Muscle of back (tissue), 11 donors: Measurements from ENCODE around the gene KLF15. TPM values are rescaled to one million over a fixed set of nuclear protein-coding genes. Genes with fewer than 3 reads are reported as not detected.

Source experiments
- DNase-seq, 3 donors: peaks; one replicate each; pipeline versions ENCODE4 v3.0.0 to v3.0.0-alpha.2; 2013
- polyA plus RNA-seq, 10 donors: library from polyadenylated mRNA; unstranded; fragments of 120-200 nt; gene quantifications; one replicate each; pipeline ENCODE4 v1.2.1, GENCODE V29; 2013; ENCODE audit not compliant: insufficient read length in 10 of 10

KLF15 gene
- polyA plus RNA-seq, 10 donors, result 0.66 to 2.1 (median 1.1) TPM

DNA sequence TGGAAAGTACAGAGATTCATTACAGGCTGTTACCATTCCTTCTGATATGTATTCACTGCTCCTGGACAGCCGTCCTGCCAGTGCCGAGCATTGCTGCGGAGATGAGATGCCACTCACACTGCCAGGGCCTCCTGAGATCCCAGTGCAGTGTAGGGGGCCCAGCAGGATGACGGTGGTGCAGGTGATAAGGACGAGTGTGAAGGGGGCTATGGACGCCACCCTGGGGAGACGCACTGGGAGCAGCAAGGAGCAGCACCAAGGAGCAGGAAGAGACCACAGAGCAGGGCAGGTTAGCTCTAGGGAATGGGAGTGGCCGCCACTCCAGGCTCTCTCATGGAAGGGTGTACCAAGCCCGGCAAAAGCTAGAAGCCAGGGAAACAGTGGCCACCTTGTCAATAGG is 4.0 kb upstream of the KLF15 start:
- no peak for DNase-seq

DNA sequence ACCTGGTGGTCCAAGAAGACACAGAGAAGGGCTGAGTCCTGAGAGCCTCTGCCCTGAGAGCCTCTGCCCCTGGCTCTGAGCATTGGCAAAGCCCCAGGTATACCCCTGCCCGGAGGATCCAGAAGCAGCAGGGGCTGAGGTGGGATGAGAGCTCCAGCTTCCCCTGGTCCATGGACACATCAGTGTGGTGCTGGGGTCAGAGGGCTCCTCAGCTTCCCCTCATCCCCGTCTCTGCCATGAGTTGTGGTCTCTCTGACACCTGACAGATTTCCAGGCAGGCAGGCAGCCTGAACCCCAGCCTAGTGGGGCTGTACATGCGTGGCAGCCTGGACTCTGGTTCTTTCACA is 3.5 kb upstream of the KLF15 start:
- DNase-seq, result no peak

DNA sequence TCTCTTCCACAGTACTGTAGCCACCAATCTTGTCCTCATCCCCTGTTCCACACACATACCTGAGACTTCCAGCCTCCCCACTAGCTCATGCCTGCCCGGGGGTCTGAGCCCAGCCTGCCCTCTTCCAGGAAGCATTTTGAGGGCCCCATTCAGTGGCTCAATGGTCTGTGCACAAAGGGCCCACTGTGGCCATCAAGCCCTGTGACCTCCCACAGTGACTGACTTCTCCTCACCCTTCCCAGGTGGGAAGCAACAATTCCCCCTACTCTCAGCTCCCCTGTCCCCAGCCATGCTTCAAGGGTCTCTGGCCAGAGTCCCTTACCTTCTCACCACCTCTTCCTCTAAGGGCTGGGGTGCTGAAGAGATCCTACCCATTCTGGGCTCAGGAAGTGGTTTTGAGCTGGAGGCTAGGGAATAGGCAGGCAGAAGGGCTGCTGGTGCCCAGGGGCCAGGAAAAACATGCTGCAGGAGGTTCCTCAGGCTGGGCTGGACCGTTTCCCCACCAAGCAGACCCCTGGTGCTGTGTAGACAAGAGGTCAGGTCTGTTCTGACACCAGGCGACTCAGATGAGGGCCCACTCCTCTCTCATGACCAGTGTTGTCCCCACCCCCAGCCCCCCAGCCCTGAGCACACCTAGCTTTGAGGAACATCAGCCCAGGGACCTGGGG is 3.0 kb upstream of the KLF15 start:
- DNase-seq, result no peak

DNA sequence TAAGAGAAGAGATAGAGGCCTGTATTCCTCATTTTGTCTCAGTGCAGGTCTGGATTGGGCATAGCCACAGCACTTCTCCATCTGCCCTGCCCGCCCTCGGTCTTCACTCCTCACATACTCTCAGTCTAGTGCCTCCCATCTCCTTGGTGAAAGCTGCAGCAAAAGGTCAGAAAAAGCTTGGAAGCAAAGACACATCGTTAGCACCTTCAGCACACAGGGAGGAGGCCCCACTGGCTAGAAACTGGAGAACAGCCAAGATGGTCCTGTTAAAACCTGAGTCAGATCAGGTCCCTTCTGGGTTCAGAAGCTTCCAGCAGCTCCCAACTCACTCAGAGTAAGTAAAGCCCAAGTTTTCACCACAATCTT is 1.6 kb upstream of the KLF15 start:
- no peak for DNase-seq

DNA sequence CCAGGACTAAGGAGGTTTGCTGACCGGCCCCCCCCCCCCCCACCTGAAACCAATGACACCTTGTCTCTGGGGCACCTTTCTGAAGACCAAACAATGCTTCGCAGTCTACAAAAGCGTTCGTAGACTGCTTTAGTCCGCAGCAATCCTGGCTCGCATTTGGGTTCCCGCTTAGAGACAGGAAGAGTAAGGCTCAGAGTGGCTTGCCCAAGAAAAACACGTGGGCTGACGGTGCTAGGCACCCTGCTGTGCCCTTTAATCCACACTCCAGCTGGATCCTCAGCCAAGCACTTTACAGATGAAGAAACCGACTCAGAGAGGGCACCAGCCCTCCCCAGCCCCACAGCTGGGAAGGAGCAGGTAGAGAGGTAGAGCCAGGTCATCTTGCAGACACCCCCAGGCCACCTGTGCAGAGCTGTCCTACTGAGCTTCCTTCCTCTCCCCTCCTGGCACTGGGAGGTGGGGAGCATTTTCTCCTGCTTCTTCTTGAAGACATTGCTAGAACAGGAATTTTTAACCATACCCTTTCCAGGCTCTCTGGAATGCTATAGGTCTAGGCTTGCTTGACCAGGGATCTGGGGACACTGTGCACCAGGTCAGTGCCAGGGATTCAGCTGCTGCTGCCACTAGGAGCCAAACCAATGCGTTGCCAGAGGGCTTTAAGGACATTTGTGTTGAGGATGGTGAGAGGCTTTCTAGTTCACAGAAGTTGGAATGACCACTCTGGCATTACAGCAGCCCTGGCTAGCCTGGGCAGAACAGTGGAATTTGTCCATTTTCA is 1.0 kb upstream of the KLF15 start:
- DNase-seq, result no peak

DNA sequence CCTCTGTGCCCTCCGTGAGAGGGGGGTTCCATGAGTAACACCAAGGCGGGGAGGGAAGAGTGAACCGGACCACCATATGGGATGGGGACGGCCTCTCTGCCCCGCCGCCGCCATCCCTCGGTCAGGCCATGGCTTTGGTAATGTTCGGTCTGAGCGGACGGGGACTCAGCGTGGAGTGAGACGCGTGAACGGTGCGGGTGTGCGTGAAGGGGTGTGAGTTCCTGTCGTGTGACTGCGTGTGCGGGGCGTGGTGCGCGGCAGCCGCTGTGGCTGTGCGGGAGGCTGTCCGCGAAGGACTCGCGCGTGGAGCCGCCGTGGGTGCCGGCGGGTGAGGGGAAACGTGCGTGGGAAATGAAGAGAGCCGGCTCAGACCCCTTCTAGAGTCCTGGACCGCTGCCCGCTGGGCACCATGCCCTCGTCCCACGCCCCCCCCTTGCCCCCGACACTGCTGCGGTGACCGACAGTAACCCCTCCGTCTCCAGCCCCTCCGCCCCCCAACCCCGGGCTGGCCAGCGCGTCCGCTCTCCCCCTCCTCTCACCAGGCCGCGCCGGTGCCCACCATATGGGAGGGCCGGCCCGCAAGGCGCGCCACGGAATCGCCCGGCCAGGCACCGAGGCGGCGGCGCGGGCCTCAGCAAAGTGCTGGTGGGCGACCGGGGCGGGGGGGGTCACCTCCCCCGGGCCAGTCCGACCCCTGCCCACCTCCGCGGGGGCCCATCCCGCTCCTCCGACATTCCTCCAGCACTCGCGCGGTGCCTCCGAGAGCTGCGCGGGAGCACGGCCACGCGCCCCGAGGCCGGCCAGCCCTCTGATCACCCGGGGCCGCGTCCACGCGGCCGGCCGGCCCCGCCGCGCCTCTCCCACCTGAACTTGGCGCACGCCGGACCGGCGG is 589 bp downstream of the KLF15 start:
- peak in 1 of 3 donors; percentile 18 for DNase-seq

DNA sequence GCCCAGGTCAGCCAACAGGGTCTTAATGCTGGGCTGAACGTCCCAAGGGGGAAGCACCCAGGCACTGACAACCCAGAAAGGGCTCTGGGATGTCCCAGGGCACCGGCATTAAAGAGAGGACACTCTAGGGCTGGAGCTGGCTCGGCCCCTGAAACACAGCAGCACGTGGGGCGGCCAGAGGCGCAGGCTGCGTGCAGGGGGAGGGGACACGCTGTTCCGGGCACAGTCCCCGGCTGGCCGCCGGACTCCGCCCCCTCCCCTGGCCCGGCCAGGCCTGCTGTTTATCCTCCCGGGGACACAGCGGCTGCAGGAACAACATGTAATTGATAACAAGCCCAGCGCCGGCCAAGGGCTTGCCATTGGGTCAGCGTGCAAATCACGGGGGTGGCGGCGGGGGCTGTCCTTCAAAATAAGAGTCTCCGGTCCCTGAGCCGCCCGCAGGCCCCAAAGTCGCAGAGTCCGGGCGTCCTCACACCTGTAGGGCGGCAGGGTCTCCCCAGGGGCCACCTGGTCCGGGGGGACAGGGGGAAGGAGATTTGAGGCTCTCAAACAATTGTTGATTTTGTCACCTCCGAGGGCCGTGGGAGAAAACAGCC is 1.3 kb downstream of the KLF15 start:
- peak; percentile 70 to 95 (median 88) for DNase-seq

DNA sequence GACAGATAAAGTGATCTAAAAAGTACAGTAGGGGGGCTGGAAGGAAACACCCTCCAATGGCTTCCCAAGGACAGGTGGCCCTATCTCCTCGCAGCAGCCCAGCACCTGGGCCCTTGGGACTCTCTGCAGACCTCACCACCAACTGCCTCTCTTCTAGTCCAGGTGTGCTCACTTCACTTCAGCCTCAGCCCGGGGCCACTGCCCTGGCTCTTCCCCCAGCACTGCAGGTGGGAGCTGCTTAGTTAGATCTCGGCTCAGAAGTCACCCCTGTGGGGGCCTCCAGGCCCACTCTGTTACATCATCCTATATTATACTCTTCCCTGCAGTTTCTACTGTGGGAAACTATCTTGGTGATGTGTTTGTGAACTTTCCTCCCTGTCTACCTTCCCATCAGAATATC is 2.0 kb downstream of the KLF15 start:
- no peak for DNase-seq

DNA sequence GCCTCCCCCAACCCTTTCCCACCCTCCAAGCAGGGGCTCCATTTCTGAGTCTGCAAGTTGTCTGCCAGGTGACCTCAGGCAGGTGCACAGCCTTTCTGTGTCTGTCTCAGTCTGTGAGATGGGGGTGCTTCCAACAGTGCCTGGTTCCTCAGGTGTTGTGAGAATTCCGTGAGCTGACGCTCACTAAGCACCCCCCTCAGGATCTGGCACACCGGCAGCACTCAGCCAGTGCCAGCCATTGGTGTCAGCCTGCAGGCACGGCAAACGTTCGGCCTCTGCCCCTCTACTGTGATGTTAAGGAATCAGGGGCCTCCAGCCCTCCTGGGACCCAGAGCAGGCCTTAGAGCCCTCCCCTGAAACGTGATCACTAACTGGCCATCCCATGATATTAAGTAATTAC is 2.4 kb downstream of the KLF15 start:
- no peak for DNase-seq

DNA sequence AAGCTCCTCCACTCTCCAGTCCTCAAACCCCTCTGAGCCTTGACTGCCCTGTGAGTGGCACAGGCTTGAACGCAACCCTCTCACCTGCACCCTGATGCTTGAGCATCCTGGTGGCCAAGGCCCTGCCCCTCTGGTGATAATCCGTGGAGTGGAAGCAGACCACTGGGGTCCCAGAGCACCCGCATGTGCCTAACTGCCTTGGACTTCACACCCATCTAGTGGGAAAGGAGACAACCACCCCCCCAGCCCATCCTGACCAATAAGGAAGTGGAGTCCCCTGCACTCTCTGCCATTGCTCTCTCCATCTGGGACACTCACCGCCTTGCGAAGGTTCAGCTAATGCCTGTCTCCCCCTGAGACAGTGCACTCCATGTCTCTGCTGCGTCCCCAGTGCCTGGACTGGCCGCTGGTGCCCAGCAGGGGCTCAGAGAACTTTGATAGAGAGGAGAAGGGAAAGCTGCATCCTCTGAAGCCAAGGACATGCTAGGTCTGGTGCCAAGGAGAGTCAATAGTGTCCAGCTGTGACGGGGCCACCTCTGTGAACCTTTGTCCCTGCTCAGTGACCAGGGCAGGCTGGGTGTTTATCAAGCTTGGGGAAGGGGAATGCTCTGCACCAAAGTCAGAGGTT is 3.4 kb downstream of the KLF15 start:
- no peak for DNase-seq

DNA sequence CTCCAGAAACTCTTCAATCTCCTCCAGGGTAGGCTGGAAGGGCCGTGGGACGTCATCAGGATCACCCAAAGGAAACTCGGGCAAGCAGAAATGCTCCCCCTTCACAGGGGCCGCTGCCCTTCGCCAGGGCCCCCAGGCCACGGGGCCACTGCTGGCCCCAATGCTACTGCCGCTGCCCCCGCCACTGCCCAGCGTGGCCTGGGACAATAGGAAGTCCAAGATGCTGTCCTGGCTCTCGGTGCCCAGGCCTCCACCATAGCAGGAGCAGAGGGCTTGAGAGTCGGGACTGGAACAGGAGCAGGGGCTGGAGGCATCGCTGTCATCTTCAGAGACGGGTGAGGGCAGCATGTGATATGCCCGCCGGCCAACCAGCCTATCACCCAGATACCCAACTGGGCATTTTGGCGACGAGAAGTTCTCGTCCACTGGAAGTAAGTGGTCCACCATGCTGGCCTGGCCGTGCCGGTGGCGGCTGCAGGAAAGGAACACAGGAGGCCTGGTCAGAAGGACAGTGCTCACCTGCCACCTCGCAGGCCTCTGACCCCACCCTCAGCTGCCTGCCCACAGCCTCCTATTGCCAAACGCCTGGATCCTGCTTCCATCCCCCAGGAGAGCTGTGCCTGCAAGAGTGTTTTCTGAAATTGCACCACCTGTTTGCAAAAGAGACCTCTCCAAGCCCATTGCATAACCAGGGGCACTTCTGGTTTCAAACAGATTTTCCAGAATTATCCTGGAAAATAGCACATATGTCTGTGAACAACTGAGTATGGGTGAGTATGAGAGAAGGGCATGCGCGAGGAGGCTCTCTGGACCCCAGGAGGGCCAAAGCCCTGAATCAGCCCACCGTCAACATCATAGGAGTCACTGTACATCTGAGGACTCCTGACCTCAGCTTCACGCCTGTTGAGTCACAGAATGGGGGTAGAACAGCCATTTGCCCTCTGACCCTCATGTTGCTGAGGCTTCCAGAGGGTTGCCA is 4.4 kb downstream of the KLF15 start:
- no peak for DNase-seq

DNA sequence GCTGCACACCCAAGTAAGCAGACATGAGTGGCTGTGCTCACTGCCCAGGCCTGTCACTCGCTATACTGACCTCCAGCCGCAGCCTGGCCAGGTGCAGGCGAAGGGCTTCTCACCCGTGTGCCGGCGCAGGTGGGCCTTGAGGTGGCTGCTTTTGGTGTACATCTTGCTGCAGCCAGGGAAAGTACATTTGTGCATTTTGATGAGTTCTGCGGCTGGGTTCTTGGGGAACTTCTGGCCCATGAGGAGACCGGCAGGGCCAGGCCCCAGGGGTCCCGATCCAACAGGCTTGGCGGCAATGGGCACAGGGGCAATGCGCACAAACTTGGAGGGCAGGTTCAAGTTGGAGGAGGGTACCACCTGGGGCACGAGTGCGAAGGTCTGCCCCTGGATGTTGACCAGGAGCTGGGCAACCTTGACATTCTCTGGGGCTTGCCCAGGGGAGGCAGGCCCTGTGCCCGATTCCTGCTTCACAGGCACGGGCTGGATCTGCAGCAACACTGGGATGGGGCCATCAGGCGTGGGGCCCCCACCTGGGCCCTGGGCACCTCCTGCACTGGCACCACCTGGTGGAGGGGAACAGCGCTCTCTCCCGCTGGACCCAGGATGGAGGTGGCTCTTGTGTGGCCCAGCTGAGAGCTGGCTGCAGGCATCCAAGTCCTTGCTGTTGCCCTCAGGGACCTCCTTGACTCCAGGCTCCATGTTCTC is 5.3 kb downstream of the KLF15 start:
- DNase-seq, result no peak

DNA sequence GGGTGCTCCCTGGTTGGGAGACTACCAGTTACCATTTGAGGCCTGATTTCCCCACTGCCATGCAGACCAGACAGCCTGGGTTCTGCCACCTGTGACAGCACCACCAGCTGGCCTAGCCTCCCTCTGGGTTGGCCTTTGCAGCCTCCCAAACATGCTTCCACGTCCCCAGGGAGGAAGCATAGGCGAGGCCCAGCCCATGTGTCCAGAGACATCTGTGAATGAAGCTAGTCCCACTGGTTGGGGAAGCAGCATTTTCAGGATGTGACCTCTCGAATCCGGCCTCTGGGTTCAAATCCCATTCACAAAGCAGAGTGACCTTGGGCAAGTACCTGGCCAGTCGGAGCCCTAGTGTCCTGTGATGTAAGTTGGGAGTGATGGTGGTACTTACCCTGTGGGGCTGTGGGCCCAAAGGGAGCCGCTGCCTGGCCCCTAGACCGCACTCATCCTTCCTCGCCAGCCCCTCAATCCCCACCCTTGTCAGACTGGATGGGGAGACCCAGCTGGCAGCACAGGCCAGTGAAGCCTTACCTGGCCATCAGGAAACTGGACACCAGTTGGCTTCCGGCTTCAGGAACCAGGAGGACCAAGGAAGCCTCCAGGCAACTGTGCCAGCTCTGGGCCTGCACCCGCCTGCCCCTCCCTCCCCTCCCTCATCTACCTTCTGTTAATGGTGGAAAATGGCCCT is 6.0 kb downstream of the KLF15 start:
- no peak for DNase-seq

DNA sequence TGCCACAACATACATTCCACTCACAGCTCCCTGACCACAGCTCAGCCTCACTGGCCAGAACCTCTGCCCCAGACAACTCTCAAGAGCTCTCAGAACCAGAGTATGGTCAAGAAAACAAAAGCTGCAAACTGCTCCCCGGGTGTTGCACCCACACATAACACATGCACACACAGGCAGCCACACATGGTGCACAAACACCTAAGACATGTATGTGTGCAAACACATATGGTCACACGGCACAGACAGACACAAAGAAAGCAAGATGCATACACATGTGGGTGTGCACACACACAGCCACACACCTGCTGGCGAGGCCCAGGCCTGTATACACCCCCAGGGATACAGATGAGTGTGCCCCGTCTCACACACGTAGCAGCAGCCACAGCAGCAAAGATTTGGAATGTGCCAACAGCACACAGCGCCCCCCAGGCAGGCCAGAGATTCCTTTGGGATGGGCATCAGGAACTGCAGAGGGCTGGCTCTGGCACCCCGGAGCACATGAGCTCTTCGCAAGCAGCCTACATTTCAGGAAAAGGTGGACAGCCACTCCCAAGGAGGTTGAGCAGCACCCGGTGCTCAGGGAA is 6.6 kb downstream of the KLF15 start:
- DNase-seq, result no peak

DNA sequence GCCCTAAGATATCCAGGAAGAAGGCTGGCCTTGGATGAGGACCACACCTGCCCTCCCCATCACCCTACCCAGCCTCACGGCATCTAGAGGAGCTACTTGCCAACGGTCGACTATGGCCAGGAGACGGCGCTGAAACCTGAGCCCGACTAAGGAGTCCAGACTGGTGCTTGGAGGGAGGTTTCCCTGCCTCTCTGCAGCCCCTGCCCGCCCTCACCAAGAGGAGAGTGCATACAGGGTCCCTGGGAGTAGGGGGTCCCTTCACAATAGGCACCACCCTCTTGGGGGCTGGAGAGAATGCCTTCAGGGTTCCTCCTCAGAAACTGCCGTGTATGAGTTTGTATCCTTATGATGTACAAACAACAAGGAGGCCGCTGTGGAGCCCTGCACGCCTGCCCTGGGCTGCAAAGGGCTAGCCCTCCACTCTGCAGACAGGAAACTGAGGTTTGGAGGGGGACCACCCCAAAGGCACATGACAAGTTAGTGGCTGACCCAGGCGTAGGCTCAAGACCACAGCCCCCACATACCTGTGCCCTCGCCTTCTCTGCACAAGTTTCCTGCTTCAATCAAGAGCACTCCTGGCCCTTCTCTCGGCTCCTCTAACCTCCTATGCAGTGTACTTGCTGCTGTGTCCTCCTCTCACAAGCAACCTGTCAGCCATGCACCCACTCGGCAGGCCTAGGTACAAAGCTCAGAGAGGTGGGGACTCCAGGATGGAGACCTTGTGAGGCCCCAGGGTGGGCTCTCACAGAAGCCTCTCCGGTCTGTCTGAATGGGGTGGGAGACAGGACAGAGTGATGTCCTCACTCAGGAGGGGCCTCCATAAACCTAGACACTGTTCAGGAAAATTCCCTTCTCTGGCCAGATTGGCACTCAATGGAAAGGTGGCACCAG is 7.4 kb downstream of the KLF15 start:
- DNase-seq, result no peak

DNA sequence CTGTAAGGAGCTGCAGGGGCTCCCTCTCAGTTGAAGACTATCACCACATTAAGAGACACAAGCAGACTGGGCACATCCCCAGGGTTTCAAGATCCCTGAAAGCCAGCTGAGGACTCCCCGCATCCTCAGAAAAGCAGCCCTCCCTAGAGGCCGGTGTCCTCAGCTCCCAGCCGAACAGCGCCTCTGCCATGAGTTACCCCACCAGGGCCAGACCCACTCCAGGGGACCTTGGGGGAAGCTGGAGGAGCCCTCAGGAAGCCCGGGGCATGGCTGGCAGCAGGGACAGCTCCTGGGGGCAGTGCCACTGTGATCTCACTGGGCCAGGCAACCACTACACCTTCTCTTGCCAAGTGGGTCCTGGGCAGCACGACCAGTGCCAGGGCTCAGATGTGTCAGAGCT is 8.1 kb downstream of the KLF15 start:
- DNase-seq, result no peak

DNA sequence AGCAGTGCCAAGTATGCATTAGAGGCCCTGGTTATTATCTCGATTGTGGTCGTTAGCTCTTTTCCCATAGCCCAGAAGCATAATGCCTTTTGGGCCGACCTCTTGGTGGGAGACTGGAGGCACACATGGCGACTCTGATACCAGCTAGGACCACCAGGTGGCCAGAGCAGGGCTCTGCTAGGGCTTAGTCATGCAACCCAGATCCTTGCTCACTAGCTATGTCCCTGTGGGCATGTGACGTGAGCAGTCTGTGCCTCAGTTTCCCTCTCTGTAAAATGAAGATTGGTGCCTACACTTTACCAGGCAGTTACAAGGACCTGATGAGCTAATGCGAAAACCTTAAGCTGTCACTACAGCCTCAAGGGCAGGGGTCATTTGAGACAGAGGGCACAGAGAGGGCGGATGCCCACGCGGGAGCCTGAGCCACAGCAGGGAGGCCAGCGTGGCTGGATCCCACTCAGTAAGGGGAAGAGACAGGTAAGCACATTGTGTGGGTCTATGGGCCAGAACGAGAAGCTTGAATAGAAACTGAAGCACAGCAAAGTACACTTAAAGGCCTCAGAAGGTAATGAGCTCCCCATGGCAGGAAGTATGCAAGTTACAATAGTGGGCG is 8.8 kb downstream of the KLF15 start:
- DNase-seq, result no peak
